H9 (cell line): Measurements from ENCODE around the gene JARID2. TPM values are rescaled to one million over a fixed set of nuclear protein-coding genes. Genes with fewer than 3 reads are reported as not detected.
A peak's percentile ranks its signal among the peaks of the same experiment; 100 is the strongest.

Source experiments
- DNase-seq: peaks from one replicate; pipeline ENCODE4 v3.0.0-alpha.2; 2017
- H2AFZ ChIP-seq: one replicate; pipeline ENCODE4 v1.6.1; 2013; ENCODE audit warnings: mild to moderate bottlenecking, low read length, control low read depth, moderate library complexity
- H2AK5ac ChIP-seq: 2 replicates; pipeline ENCODE4 v1.6.1; 2013; ENCODE audit warnings: low read length, control low read depth, mixed read lengths; ENCODE audit not compliant: insufficient read length
- H2BK120ac ChIP-seq: one replicate; pipeline ENCODE4 v1.6.1; 2013; ENCODE audit warnings: low read depth, mild to moderate bottlenecking, low read length, control low read depth, inconsistent platforms; ENCODE audit not compliant: poor library complexity, severe bottlenecking
- H2BK12ac ChIP-seq: 2 replicates; pipeline ENCODE4 v1.6.1; 2013; ENCODE audit warnings: low read length, control low read depth, mixed read lengths, low read depth; ENCODE audit not compliant: insufficient read length
- H2BK15ac ChIP-seq: 2 replicates; pipeline ENCODE4 v1.6.1; 2013; ENCODE audit warnings: low read depth, low read length, control low read depth
- H2BK20ac ChIP-seq: one replicate; pipeline ENCODE4 v1.6.1; 2013; ENCODE audit warnings: low read depth, mild to moderate bottlenecking, low read length, control low read depth, inconsistent platforms; ENCODE audit not compliant: poor library complexity, severe bottlenecking
- H2BK5ac ChIP-seq: 2 replicates; pipeline ENCODE4 v1.6.1; 2013; ENCODE audit warnings: low read length, control low read depth, mixed read lengths; ENCODE audit not compliant: insufficient read length
- H3K14ac ChIP-seq: 2 replicates; pipeline ENCODE4 v1.6.1; 2013; ENCODE audit warnings: low read length, control low read depth; ENCODE audit not compliant: insufficient read depth
- H3K18ac ChIP-seq: 2 replicates; pipeline ENCODE4 v1.6.1; 2013; ENCODE audit warnings: low read depth, mild to moderate bottlenecking, mixed read lengths, low read length, control low read depth; ENCODE audit not compliant: insufficient read length
- H3K23ac ChIP-seq: 2 replicates; pipeline ENCODE4 v1.6.1; 2013; ENCODE audit warnings: low read length, control low read depth, mixed read lengths, low read depth; ENCODE audit not compliant: insufficient read length
- H3K23me2 ChIP-seq: 2 replicates; pipeline ENCODE4 v1.6.1; 2013; ENCODE audit warnings: low read depth, mild to moderate bottlenecking, mixed read lengths, low read length, control low read depth; ENCODE audit not compliant: insufficient read length, poor library complexity, severe bottlenecking
- H3K27ac ChIP-seq: 2 replicates; pipeline ENCODE4 v1.5.1; 2013; ENCODE audit warnings: low read length, control low read depth, mixed read lengths, low read depth; ENCODE audit not compliant: insufficient read length
- H3K27me3 ChIP-seq: 2 replicates; pipeline ENCODE4 v1.6.1; 2013; ENCODE audit warnings: low read length, control low read depth, inconsistent platforms; ENCODE audit not compliant: insufficient read depth
- H3K4ac ChIP-seq: 2 replicates; pipeline ENCODE4 v1.6.1; 2013; ENCODE audit warnings: low read depth, mild to moderate bottlenecking, control low read depth, inconsistent platforms, low read length, moderate library complexity
- H3K4me1 ChIP-seq: 2 replicates; pipeline ENCODE4 v1.6.1; 2013; ENCODE audit warnings: low read length, control low read depth, inconsistent platforms; ENCODE audit not compliant: insufficient read depth
- H3K4me2 ChIP-seq: 2 replicates; pipeline ENCODE4 v1.6.1; 2013; ENCODE audit warnings: low read length, control low read depth, mixed read lengths; ENCODE audit not compliant: insufficient read length, insufficient read depth
- H3K56ac ChIP-seq: 2 replicates; pipeline ENCODE4 v1.6.1; 2013; ENCODE audit warnings: low read depth, mild to moderate bottlenecking, mixed read lengths, low read length, control low read depth; ENCODE audit not compliant: insufficient read length
- H3K79me1 ChIP-seq: 2 replicates; pipeline ENCODE4 v1.6.1; 2013; ENCODE audit warnings: low read depth, mild to moderate bottlenecking, moderate library complexity, low read length, control low read depth, inconsistent platforms; ENCODE audit not compliant: insufficient read depth, poor library complexity, severe bottlenecking
- H3K79me2 ChIP-seq: 2 replicates; pipeline ENCODE4 v1.6.1; 2013; ENCODE audit warnings: low read length, control low read depth, inconsistent platforms; ENCODE audit not compliant: insufficient read depth
- H3K9ac ChIP-seq: 2 replicates; pipeline ENCODE4 v1.6.1; 2013; ENCODE audit warnings: low read length, control low read depth, mixed read lengths; ENCODE audit not compliant: insufficient read length; ENCODE audit errors: extremely low read depth
- H3K9me3 ChIP-seq: one replicate; pipeline ENCODE4 v1.6.1; 2013; ENCODE audit warnings: low read depth, low read length, inconsistent platforms; ENCODE audit not compliant: control insufficient read depth
- H3T11ph ChIP-seq: one replicate; pipeline ENCODE4 v1.6.1; 2013; ENCODE audit warnings: mild to moderate bottlenecking, low read length, control low read depth, inconsistent platforms
- H4K20me1 ChIP-seq: one replicate; pipeline ENCODE4 v1.6.1; 2013; ENCODE audit not compliant: control insufficient read depth, insufficient read length, insufficient read depth
- H4K5ac ChIP-seq: 2 replicates; pipeline ENCODE4 v1.6.1; 2013; ENCODE audit warnings: low read depth, mild to moderate bottlenecking, mixed read lengths, low read length, control low read depth; ENCODE audit not compliant: insufficient read length
- H4K8ac ChIP-seq: replicated peaks from 2 replicates; pipeline ENCODE4 v1.6.1; 2013; ENCODE audit warnings: low read length, control low read depth, mixed read lengths, low read depth; ENCODE audit not compliant: insufficient read length
- H4K91ac ChIP-seq: 2 replicates; pipeline ENCODE4 v1.6.1; 2013; ENCODE audit warnings: low read depth, mild to moderate bottlenecking, moderate library complexity, mixed read lengths, low read length, control low read depth; ENCODE audit not compliant: insufficient read length
- H3K27ac Mint-ChIP-seq, 3 experiments: 2 replicates in 2 of 3; 3 replicates in 1 of 3; pipeline ENCODE4 v1.8.0; 2020 to 2021; ENCODE audit warnings: mixed read lengths in 3 of 3, mild to moderate bottlenecking in 1 of 3, moderate library complexity in 1 of 3
- H3K27me3 Mint-ChIP-seq: 2 replicates; pipeline ENCODE4 v1.8.0; 2021; ENCODE audit warnings: low read depth, mild to moderate bottlenecking, moderate library complexity, mixed read lengths
- H3K36me3 Mint-ChIP-seq, 3 experiments: 2 replicates in 2 of 3; 3 replicates in 1 of 3; pipeline ENCODE4 v1.8.0; 2020 to 2021; ENCODE audit warnings: low read depth in 3 of 3, mixed read lengths in 3 of 3; ENCODE audit not compliant: insufficient read depth in 1 of 3
- H3K4me1 Mint-ChIP-seq, 2 experiments: 2 replicates each; pipeline ENCODE4 v1.8.0; 2020; ENCODE audit warnings: mixed read lengths in 2 of 2
- H3K4me3 Mint-ChIP-seq, 2 experiments: 2 replicates in 1 of 2; 3 replicates in 1 of 2; pipeline ENCODE4 v1.8.0; 2020 to 2021; ENCODE audit warnings: mild to moderate bottlenecking in 2 of 2, mixed read lengths in 2 of 2, moderate library complexity in 1 of 2
- H3K9me3 Mint-ChIP-seq, 2 experiments: 2 replicates in 1 of 2; 3 replicates in 1 of 2; pipeline ENCODE4 v1.8.0; 2020; ENCODE audit warnings: mild to moderate bottlenecking in 2 of 2, mixed read lengths in 2 of 2, moderate library complexity in 1 of 2
- WGBS: extraction: QIAGEN DNeasy Blood & Tissue Kit; methylation state at CpG from one replicate; pipeline ENCODE4 v1.1.7; 2013; ENCODE audit warnings: missing lambda C conversion rate, low lambda C conversion rate, mixed read lengths; ENCODE audit not compliant: insufficient read length; ENCODE audit errors: extremely low coverage; 5-methylcytosine and 5-hydroxymethylcytosine counted together
- total RNA-seq: library from RNA; stranded (reverse); gene quantifications from 2 replicates; pipeline ENCODE4 v1.2.1, GENCODE V29; 2021
- TF ChIP-seq, protein P1 (sequence below): fragments of 200-600 bp; sonication (generic); conservative IDR thresholded peaks from 3 replicates; pipeline ENCODE4 v1.8.0; 2021; ENCODE audit warnings: antibody characterized with exemption, mild to moderate bottlenecking

The JARID2 gene
- total RNA-seq, 1 experiment from 2014 or later, result 174 TPM

DNA sequence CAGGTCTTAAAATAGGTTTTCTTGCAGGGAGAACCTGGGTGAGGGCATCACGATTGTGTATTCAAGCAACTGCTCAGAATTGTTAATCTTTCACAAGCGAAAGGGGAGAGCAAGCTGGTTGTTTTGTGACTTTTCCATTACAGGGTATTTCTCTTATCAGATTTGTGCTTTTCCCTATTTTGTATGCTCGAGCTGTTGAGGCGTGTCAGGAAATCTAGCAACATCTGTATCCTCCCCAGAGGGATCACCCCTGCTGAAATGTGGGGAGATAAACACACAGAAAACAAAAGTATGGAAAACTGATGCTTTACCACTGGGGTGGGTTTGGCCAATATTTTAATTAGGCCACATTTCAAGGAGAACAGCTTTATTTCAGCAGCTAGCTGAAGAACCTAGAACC, 230.0 kb downstream of the JARID2 start:
- Histone ChIP-seq H3K27me3 (no peaks in the 10 kb centered on the region), H2BK15ac (no peak overlapping the region), H2AFZ (no peak overlapping the region), H3K79me1 (peaks cover 6% of the 10 kb centered on the region), H3K27ac (no peak overlapping the region), H3K4ac (no peak overlapping the region), H3K14ac (no peak overlapping the region), H3K56ac (no peak overlapping the region), H3K4me2 (no peak overlapping the region), H3K23ac (no peak overlapping the region), H3K9ac (no peak overlapping the region), H4K91ac (no peak overlapping the region), H3K18ac (no peak overlapping the region), H3K23me2 (no peaks in the 10 kb centered on the region), H4K8ac (no peak overlapping the region), H4K5ac (no peak overlapping the region), H2BK20ac (no peak overlapping the region), H2BK5ac (no peak overlapping the region), H3K9me3 (no peaks in the 10 kb centered on the region), H2BK12ac (no peak overlapping the region), H3T11ph (no peak overlapping the region), H2BK120ac (no peak overlapping the region), H2AK5ac (no peak overlapping the region), H4K20me1 (no peaks in the 10 kb centered on the region), H3K4me1 (peaks cover 5% of the 10 kb centered on the region), H3K79me2 (peaks cover 60% of the 10 kb centered on the region; the same call in 1 of the 2 replicates)
- TF ChIP-seq, protein P1, sequence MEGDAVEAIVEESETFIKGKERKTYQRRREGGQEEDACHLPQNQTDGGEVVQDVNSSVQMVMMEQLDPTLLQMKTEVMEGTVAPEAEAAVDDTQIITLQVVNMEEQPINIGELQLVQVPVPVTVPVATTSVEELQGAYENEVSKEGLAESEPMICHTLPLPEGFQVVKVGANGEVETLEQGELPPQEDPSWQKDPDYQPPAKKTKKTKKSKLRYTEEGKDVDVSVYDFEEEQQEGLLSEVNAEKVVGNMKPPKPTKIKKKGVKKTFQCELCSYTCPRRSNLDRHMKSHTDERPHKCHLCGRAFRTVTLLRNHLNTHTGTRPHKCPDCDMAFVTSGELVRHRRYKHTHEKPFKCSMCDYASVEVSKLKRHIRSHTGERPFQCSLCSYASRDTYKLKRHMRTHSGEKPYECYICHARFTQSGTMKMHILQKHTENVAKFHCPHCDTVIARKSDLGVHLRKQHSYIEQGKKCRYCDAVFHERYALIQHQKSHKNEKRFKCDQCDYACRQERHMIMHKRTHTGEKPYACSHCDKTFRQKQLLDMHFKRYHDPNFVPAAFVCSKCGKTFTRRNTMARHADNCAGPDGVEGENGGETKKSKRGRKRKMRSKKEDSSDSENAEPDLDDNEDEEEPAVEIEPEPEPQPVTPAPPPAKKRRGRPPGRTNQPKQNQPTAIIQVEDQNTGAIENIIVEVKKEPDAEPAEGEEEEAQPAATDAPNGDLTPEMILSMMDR, result no peak
- Mint-ChIP-seq H3K4me3 (no peak overlapping the region), H3K27me3 (no peaks in the 10 kb centered on the region), H3K27ac (peak overlapping the region in 1 of 3 experiments; percentile 24; a peak in 2 of 7 replicates), H3K4me1 (peaks cover 55 to 60% of the 10 kb centered on the region in 2 experiments), H3K36me3 (peaks cover 15 to 43% (median 18%) of the 10 kb centered on the region in 3 experiments; a peak in 6 of 7 replicates), H3K9me3 (no peaks in the 10 kb centered on the region)
- no CpG with 5 or more reads among the region's 4 CpGs for WGBS
- DNase-seq, result no peak
